ENCODE results near the gene RFTN1.

DNA sequence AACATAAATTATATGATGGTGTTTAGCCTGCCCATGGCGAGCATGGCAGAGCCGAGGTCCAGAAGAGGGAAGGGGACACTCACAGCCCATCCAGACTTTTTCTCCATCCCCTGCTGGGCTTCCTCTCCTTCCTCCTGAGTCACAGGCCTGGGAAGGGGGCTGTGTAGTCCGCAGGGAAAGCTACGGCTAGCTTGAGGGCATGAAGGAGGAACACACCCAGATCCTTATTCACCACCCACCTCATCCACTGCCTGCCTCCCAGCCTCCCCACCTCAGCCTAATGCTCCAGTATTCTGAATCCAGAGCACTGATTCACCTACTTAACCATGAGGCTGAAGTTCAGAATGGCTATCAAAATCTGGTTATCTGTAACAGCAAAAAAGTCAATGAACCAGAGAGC is 150.7 kb downstream of the RFTN1 start:
- TF ChIP-seq FOXA3 (CRISPR knock-in tag; conservative IDR thresholded peaks at IDR 0.05 in 1 of 2, IDR thresholded peaks at IDR 0.05 in 1 of 2), result no peak
- TF ChIP-seq ZEB2 (IDR thresholded peaks at IDR 0.05), result no peak
- no peak for TF ChIP-seq ZBTB26 (CRISPR knock-in tag; IDR thresholded peaks at IDR 0.05)
- TF ChIP-seq, protein P1, sequence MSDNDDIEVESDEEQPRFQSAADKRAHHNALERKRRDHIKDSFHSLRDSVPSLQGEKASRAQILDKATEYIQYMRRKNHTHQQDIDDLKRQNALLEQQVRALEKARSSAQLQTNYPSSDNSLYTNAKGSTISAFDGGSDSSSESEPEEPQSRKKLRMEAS (CRISPR knock-in tag; IDR thresholded peaks at IDR 0.05), result no peak
